ENCODE results near the gene NR2F1.

NR2F1 gene

DNA sequence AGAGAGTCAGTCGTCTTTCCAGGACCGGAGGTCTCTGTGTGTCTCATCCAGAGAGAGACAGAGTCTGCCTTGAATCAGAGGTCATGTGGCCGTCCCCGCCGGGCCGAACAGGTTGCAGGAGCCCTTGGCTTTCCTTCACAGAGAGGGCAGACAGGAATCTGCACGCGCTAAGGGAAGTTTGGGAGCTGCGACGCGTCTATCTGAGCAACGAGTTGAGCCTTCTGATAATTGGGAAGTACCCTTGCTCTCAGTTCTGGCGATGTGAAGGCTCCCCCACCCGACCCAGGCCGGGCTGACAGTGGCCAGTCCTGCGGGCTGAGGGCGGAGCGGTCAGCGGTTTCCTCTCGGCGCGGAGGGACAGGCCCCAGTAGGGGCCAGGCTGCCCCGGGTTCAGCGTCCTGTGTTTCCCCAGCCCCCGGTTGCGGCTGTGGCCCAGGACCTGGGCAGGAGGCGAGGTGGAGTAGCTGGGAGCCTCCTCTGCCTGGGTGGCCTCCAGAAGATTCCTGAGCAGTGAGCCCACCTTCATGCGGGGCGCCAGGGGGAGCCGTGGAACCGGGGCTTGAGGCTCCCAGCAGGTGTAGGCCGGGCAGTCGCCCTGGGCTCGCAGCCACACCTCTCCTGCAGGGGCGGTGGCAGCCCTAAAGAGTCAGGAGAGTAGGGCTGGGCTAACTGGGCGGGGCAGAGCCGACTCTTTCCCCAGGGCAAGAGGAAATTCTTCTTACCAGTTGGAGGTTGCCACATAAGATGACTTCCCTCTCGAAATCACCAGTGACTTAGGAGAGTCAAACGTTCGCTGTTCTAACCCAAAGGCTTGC, 13.9 kb downstream of the NR2F1 start (continued):
- TF ChIP-seq HOXA7 (CRISPR knock-in tag; IDR thresholded peaks at IDR 0.05; ENCODE audit: borderline replicate concordance): no peak
- TF ChIP-seq ZNF302 (tag by site-specific recombination; IDR thresholded peaks at IDR 0.05; ENCODE audit: low read depth): no peak
- TF ChIP-seq ZNF341 (tag by site-specific recombination; IDR thresholded peaks at IDR 0.05; ENCODE audit: low read depth): no peak; the same call in 1 of the 2 replicates
- TF ChIP-seq ZNF626 (tag by site-specific recombination; IDR thresholded peaks at IDR 0.05): no peak
- no peak for TF ChIP-seq ZNF398 (tag by site-specific recombination; IDR thresholded peaks at IDR 0.05)
- TF ChIP-seq, protein P1, sequence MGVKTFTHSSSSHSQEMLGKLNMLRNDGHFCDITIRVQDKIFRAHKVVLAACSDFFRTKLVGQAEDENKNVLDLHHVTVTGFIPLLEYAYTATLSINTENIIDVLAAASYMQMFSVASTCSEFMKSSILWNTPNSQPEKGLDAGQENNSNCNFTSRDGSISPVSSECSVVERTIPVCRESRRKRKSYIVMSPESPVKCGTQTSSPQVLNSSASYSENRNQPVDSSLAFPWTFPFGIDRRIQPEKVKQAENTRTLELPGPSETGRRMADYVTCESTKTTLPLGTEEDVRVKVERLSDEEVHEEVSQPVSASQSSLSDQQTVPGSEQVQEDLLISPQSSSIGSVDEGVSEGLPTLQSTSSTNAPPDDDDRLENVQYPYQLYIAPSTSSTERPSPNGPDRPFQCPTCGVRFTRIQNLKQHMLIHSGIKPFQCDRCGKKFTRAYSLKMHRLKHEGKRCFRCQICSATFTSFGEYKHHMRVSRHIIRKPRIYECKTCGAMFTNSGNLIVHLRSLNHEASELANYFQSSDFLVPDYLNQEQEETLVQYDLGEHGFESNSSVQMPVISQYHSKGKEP (tag by site-specific recombination; IDR thresholded peaks at IDR 0.05): no peak
- TF ChIP-seq FEZF1 (tag by site-specific recombination; IDR thresholded peaks at IDR 0.05): no peak
- TF ChIP-seq, protein P2, sequence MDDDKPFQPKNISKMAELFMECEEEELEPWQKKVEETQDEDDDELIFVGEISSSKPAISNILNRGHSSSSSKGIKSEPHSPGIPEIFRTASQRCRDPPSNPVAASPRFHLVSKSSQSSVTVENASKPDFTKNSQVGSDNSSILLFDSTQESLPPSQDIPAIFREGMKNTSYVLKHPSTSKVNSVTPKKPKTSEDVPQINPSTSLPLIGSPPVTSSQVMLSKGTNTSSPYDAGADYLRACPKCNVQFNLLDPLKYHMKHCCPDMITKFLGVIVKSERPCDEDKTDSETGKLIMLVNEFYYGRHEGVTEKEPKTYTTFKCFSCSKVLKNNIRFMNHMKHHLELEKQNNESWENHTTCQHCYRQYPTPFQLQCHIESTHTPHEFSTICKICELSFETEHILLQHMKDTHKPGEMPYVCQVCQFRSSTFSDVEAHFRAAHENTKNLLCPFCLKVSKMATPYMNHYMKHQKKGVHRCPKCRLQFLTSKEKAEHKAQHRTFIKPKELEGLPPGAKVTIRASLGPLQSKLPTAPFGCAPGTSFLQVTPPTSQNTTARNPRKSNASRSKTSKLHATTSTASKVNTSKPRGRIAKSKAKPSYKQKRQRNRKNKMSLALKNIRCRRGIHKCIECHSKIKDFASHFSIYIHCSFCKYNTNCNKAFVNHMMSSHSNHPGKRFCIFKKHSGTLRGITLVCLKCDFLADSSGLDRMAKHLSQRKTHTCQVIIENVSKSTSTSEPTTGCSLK (tag by site-specific recombination; IDR thresholded peaks at IDR 0.05): no peak
- TF ChIP-seq ZNF571 (tag by site-specific recombination; IDR thresholded peaks at IDR 0.05): no peak
- no peak for TF ChIP-seq ZNF211 (tag by site-specific recombination; IDR thresholded peaks at IDR 0.05; ENCODE audit: low read depth)
- no peak for TF ChIP-seq ZNF670 (tag by site-specific recombination; IDR thresholded peaks at IDR 0.05; ENCODE audit: low read depth)
- TF ChIP-seq ZBTB26 (tag by site-specific recombination; optimal IDR thresholded peaks at IDR 0.05): peak; percentile 9
- TF ChIP-seq, protein P3, sequence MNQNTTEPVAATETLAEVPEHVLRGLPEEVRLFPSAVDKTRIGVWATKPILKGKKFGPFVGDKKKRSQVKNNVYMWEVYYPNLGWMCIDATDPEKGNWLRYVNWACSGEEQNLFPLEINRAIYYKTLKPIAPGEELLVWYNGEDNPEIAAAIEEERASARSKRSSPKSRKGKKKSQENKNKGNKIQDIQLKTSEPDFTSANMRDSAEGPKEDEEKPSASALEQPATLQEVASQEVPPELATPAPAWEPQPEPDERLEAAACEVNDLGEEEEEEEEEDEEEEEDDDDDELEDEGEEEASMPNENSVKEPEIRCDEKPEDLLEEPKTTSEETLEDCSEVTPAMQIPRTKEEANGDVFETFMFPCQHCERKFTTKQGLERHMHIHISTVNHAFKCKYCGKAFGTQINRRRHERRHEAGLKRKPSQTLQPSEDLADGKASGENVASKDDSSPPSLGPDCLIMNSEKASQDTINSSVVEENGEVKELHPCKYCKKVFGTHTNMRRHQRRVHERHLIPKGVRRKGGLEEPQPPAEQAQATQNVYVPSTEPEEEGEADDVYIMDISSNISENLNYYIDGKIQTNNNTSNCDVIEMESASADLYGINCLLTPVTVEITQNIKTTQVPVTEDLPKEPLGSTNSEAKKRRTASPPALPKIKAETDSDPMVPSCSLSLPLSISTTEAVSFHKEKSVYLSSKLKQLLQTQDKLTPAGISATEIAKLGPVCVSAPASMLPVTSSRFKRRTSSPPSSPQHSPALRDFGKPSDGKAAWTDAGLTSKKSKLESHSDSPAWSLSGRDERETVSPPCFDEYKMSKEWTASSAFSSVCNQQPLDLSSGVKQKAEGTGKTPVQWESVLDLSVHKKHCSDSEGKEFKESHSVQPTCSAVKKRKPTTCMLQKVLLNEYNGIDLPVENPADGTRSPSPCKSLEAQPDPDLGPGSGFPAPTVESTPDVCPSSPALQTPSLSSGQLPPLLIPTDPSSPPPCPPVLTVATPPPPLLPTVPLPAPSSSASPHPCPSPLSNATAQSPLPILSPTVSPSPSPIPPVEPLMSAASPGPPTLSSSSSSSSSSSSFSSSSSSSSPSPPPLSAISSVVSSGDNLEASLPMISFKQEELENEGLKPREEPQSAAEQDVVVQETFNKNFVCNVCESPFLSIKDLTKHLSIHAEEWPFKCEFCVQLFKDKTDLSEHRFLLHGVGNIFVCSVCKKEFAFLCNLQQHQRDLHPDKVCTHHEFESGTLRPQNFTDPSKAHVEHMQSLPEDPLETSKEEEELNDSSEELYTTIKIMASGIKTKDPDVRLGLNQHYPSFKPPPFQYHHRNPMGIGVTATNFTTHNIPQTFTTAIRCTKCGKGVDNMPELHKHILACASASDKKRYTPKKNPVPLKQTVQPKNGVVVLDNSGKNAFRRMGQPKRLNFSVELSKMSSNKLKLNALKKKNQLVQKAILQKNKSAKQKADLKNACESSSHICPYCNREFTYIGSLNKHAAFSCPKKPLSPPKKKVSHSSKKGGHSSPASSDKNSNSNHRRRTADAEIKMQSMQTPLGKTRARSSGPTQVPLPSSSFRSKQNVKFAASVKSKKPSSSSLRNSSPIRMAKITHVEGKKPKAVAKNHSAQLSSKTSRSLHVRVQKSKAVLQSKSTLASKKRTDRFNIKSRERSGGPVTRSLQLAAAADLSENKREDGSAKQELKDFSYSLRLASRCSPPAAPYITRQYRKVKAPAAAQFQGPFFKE (tag by site-specific recombination; IDR thresholded peaks at IDR 0.05; ENCODE audit: borderline replicate concordance): no peak
- TF ChIP-seq ZNF366 (tag by site-specific recombination; conservative IDR thresholded peaks at IDR 0.05): no peak
- TF ChIP-seq ZBTB10 (tag by site-specific recombination; IDR thresholded peaks at IDR 0.05): no peak
- TF ChIP-seq, protein P4, sequence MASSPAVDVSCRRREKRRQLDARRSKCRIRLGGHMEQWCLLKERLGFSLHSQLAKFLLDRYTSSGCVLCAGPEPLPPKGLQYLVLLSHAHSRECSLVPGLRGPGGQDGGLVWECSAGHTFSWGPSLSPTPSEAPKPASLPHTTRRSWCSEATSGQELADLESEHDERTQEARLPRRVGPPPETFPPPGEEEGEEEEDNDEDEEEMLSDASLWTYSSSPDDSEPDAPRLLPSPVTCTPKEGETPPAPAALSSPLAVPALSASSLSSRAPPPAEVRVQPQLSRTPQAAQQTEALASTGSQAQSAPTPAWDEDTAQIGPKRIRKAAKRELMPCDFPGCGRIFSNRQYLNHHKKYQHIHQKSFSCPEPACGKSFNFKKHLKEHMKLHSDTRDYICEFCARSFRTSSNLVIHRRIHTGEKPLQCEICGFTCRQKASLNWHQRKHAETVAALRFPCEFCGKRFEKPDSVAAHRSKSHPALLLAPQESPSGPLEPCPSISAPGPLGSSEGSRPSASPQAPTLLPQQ (tag by site-specific recombination; IDR thresholded peaks at IDR 0.05): no peak
- TF ChIP-seq OVOL3 (tag by site-specific recombination; IDR thresholded peaks at IDR 0.05): no peak
